ENCODE measurements around the gene SLC25A22. TPM values are rescaled to one million over a fixed set of nuclear protein-coding genes. Genes with fewer than 3 reads are reported as not detected.

Gene SLC25A22
- total RNA-seq, 1 experiment from 2014 or later, result 38.1 TPM

DNA sequence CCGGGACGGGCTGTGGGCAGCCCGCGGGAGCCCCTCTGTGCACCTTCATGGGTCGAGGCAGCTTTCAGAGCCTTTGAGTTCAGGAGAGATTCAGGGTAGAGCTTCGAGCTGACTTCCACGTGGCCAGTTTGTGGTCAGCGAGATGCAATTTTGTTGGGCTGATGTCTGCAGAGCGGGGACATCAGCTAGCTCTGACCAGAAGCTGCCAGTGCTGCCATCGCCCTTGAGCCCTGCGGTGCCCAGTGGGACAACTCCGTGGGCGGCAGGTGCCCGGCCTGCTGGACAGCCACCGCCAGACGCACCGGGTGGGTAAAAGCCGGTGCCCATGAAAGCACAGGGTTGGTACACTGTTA lies 50.1 kb downstream of the SLC25A22 start:
- intact Hi-C loops (cut with micrococcal nuclease; ENCODE audit: unreplicated experiment), result no loop called here
- Histone ChIP-seq H3K27ac (ENCODE audit: low read depth, low read length, poor library complexity, severe bottlenecking) (peak overlapping the region; percentile 90), H3K9me3 (ENCODE audit: low read depth, low read length, poor library complexity, severe bottlenecking) (no peaks in the 10 kb centered on the region), H3K27me3 (replicated peaks; ENCODE audit: insufficient read depth, low read depth, low read length, poor library complexity) (no peaks in the 10 kb centered on the region), H3K4me3 (ENCODE audit: low read depth, low read length, poor library complexity, severe bottlenecking) (peak overlapping the region; percentile 95), H3K4me1 (ENCODE audit: insufficient read depth, low read length, poor library complexity, severe bottlenecking) (no peaks in the 10 kb centered on the region), H3K36me3 (ENCODE audit: insufficient read depth, low read length, poor library complexity, severe bottlenecking) (no peaks in the 10 kb centered on the region)
- ChIA-PET CTCF (interaction anchor here (0.6 kb wide), 1 partner anchor 121 kb away, joined by 4 read pairs; no protein-coding TSS in a partner anchor), POLR2A (ENCODE audit: low non-redundant PET) (no interaction called here)
- TF ChIP-seq EZH2 (IDR thresholded peaks at IDR 0.05; ENCODE audit: borderline replicate concordance, low read depth, low read length, poor library complexity, severe bottlenecking), result no peak
- TF ChIP-seq, protein P1, sequence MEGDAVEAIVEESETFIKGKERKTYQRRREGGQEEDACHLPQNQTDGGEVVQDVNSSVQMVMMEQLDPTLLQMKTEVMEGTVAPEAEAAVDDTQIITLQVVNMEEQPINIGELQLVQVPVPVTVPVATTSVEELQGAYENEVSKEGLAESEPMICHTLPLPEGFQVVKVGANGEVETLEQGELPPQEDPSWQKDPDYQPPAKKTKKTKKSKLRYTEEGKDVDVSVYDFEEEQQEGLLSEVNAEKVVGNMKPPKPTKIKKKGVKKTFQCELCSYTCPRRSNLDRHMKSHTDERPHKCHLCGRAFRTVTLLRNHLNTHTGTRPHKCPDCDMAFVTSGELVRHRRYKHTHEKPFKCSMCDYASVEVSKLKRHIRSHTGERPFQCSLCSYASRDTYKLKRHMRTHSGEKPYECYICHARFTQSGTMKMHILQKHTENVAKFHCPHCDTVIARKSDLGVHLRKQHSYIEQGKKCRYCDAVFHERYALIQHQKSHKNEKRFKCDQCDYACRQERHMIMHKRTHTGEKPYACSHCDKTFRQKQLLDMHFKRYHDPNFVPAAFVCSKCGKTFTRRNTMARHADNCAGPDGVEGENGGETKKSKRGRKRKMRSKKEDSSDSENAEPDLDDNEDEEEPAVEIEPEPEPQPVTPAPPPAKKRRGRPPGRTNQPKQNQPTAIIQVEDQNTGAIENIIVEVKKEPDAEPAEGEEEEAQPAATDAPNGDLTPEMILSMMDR (conservative IDR thresholded peaks at IDR 0.05; ENCODE audit: low read depth, low read length), result no peak
- DNase-seq (ENCODE audit: low spot score), result no peak
- BruUV-seq (replicated peaks), result no TSS peak

DNA sequence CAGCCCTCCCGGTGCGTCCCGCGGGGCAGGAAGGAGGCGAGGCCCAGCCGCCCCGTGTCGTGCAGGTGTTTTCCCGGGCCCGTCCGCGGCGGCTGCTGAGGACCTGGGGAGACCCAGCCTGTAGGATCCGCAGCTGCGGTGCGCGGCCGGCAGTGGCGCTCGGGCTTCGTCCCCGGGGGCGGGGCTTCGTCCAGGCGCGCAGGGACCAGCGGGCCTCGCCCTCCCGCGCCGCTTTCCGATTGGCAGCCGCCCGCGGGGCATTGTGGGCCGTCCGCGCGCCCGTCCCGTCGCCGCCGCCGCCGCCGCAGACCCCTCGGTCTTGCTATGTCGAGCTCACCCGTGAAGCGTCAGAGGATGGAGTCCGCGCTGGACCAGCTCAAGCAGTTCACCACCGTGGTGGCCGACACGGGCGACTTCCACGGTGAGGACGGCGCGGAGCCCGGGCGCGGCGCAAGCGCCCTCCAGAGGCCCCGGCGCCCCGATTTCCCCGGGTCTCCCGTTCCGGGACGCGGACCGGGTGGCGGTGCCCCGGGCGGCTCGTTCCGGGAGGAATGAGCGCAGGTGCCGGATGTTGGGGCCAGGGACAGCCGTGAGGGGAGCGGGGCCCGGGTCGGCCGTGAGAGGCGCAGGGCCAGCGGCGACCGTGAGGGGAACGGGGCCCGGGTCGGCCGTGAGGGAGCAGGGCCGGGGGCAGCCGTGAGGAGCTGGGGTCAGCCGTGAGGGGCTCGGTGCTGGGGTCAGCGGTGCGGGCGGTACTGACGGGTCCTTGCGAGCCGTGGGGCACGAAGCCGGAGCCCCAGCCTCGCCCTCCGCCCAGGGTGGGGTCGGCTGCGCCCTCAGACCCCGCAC lies 50.7 kb downstream of the SLC25A22 start, which contains the start of gene TALDO1:
Gene TALDO1, plus strand, starts transcription at position 307 of the 849 bp plus-strand sequence. Its CDS starts 18 bp downstream, at position 325.
- Histone ChIP-seq H3K4me3 (ENCODE audit: low read depth, low read length, poor library complexity, severe bottlenecking) (peak within 1 kb of the TSS; percentile 95), H3K27ac (ENCODE audit: low read depth, low read length, poor library complexity, severe bottlenecking) (peak within 1 kb of the TSS; percentile 90), H3K27me3 (replicated peaks; ENCODE audit: insufficient read depth, low read depth, low read length, poor library complexity) (no peaks in the 10 kb centered on the region), H3K36me3 (ENCODE audit: insufficient read depth, low read length, poor library complexity, severe bottlenecking) (no peaks in the 10 kb centered on the region), H3K9me3 (ENCODE audit: low read depth, low read length, poor library complexity, severe bottlenecking) (no peaks in the 10 kb centered on the region), H3K4me1 (ENCODE audit: insufficient read depth, low read length, poor library complexity, severe bottlenecking) (no peaks in the 10 kb centered on the region)
- intact Hi-C loops (cut with micrococcal nuclease; ENCODE audit: unreplicated experiment), result no loop called here
- CTCF ChIA-PET, result interaction anchor here (0.5 to 0.7 kb wide), 3 partner anchors 9 to 121 kb away, joined by 3 to 4 read pairs (median 3); no protein-coding TSS in a partner anchor
- TF ChIP-seq, protein P1 (conservative IDR thresholded peaks at IDR 0.05; ENCODE audit: low read depth, low read length), result no peak
- TF ChIP-seq EZH2 (IDR thresholded peaks at IDR 0.05; ENCODE audit: borderline replicate concordance, low read depth, low read length, poor library complexity, severe bottlenecking), result no peak
- BruUV-seq (replicated peaks), result no TSS peak
- POLR2A ChIA-PET (ENCODE audit: low non-redundant PET), result no interaction called here
- peak; percentile 93 for DNase-seq (ENCODE audit: low spot score)

DNA sequence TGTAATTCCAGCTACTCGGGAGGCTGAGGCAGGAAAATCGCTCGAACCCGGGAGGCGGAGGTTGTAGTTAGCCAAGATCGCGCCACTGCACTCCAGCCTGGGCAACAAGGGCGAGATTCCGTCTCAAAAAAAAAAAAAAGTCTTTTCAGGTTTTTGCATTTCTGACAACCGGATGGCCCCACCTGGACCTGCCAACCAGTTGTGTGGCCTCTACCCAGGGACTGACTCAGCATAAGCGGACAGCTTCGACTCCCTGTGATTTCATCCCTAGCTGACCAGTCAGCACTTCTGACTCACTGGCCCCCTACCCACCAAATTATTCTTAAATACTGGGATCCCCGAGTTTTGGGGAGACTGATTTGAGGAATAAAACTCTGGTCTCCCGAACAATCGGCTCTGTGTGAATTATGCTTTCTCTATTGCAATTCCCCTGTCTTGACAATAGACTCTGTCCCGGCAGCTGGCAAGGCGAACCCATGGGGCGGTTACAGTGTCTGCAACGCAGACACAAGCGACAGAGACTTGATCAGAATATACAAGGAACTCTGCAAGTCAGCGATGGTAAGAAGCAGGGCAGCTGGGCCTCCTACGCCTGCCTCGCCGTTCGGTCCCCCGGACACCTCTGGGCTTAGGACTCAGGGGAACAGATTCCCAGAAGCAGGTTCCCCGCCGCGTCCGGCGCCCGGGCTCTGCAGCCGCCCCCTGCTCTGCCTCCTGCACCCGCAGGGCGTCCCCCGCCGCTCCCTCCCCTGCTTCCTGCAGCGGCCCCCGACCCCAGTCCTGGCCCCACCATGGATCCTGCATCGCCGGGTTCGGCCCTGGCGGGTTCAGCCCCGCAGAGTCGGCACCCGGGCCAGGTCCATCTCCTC lies 51.6 kb downstream of the SLC25A22 start:
- no TSS peak for BruUV-seq (replicated peaks)

More for the DNA sequence above, 51.6 kb downstream of the SLC25A22 start:
- DNase-seq (ENCODE audit: low spot score), result peak; percentile 66
- H3K36me3 ChIP-seq (ENCODE audit: insufficient read depth, low read length, poor library complexity, severe bottlenecking), result no peaks in the 10 kb centered on the region
- ChIA-PET CTCF (interaction anchor here (0.7 kb wide), 1 partner anchor 34 kb away, joined by 3 read pairs; no protein-coding TSS in a partner anchor), POLR2A (ENCODE audit: low non-redundant PET) (no interaction called here)
- H3K4me3 ChIP-seq (ENCODE audit: low read depth, low read length, poor library complexity, severe bottlenecking), result peak overlapping the region; percentile 95
- peak overlapping the region; percentile 90 for H3K27ac ChIP-seq (ENCODE audit: low read depth, low read length, poor library complexity, severe bottlenecking)
- H3K4me1 ChIP-seq (ENCODE audit: insufficient read depth, low read length, poor library complexity, severe bottlenecking), result no peaks in the 10 kb centered on the region
- H3K9me3 ChIP-seq (ENCODE audit: low read depth, low read length, poor library complexity, severe bottlenecking), result no peaks in the 10 kb centered on the region
- no peaks in the 10 kb centered on the region for H3K27me3 ChIP-seq (replicated peaks; ENCODE audit: insufficient read depth, low read depth, low read length, poor library complexity)
- intact Hi-C loops (cut with micrococcal nuclease; ENCODE audit: unreplicated experiment), result no loop called here
- TF ChIP-seq, protein P1 (conservative IDR thresholded peaks at IDR 0.05; ENCODE audit: low read depth, low read length), result no peak
- TF ChIP-seq EZH2 (IDR thresholded peaks at IDR 0.05; ENCODE audit: borderline replicate concordance, low read depth, low read length, poor library complexity, severe bottlenecking), result no peak

Data from A673 (cell line).